HEK293 (cell line): ENCODE measurements around the gene PGBD5.

Source experiments
- GLIS2 ChIP-seq: fragments of 450-650 bp; formaldehyde crosslinking; IDR thresholded peaks from 2 replicates; pipeline ENCODE4 v1.5.1; 2016; ENCODE audit warnings: missing biosample characterization, missing genetic modification characterization
- HIC1 ChIP-seq: fragments of 450-650 bp; formaldehyde crosslinking; IDR thresholded peaks from 2 replicates; pipeline ENCODE4 v1.5.1; 2016; ENCODE audit warnings: missing biosample characterization, missing genetic modification characterization
- PBX3 ChIP-seq: sonication (generic); formaldehyde crosslinking; IDR thresholded peaks from 2 replicates; pipeline ENCODE4 v1.8.1; 2022; ENCODE audit warnings: mild to moderate bottlenecking, moderate library complexity, missing genetic modification reagents
- PRDM1 ChIP-seq: fragments of 450-650 bp; formaldehyde crosslinking; IDR thresholded peaks from 2 replicates; pipeline ENCODE4; 2016; ENCODE audit warnings: missing biosample characterization, missing genetic modification characterization
- PRDM6 ChIP-seq: fragments of 450-650 bp; formaldehyde crosslinking; IDR thresholded peaks from 2 replicates; pipeline ENCODE4 v1.5.1; 2017; ENCODE audit warnings: missing biosample characterization, missing genetic modification characterization
- SP7 ChIP-seq: fragments of 450-650 bp; formaldehyde crosslinking; IDR thresholded peaks from 2 replicates; pipeline ENCODE4 v1.5.1; 2016; ENCODE audit warnings: missing biosample characterization, missing genetic modification characterization
- ZBTB17 ChIP-seq: fragments of 450-650 bp; formaldehyde crosslinking; IDR thresholded peaks from 2 replicates; pipeline ENCODE4 v1.5.1; 2016; ENCODE audit warnings: missing biosample characterization, missing genetic modification characterization
- ZBTB21 ChIP-seq: fragments of 450-650 bp; formaldehyde crosslinking; IDR thresholded peaks from 2 replicates; pipeline ENCODE4 v1.5.1; 2017; ENCODE audit warnings: missing biosample characterization, missing genetic modification characterization
- ZBTB26 ChIP-seq: fragments of 450-650 bp; formaldehyde crosslinking; optimal IDR thresholded peaks from 2 replicates; pipeline ENCODE3; 2016; ENCODE audit warnings: missing biosample characterization, mild to moderate bottlenecking, missing genetic modification characterization
- ZEB2 ChIP-seq: fragments of 450-650 bp; formaldehyde crosslinking; IDR thresholded peaks from 2 replicates; pipeline ENCODE4 v1.5.1; 2016; ENCODE audit warnings: missing biosample characterization, missing genetic modification characterization
- ZFHX2 ChIP-seq: fragments of 450-650 bp; formaldehyde crosslinking; conservative IDR thresholded peaks from 2 replicates; pipeline ENCODE4 v1.5.1; 2016; ENCODE audit warnings: missing biosample characterization, missing genetic modification characterization
- ZFP3 ChIP-seq: fragments of 450-650 bp; formaldehyde crosslinking; IDR thresholded peaks from 2 replicates; pipeline ENCODE4 v1.5.1; 2016; ENCODE audit warnings: low read depth, missing biosample characterization, missing genetic modification characterization
- ZFP37 ChIP-seq: fragments of 450-650 bp; formaldehyde crosslinking; IDR thresholded peaks from 2 replicates; pipeline ENCODE4 v1.5.1; 2016; ENCODE audit warnings: missing biosample characterization, missing genetic modification characterization
- ZFP69B ChIP-seq: fragments of 450-650 bp; formaldehyde crosslinking; IDR thresholded peaks from 2 replicates; pipeline ENCODE4 v1.5.1; 2016; ENCODE audit warnings: missing biosample characterization, missing genetic modification characterization
- ZNF155 ChIP-seq: fragments of 450-650 bp; formaldehyde crosslinking; IDR thresholded peaks from 2 replicates; pipeline ENCODE4 v1.5.1; 2016; ENCODE audit warnings: missing biosample characterization, missing genetic modification characterization
- ZNF2 ChIP-seq: fragments of 450-650 bp; formaldehyde crosslinking; IDR thresholded peaks from 2 replicates; pipeline ENCODE4 v1.5.1; 2016; ENCODE audit warnings: missing biosample characterization, missing genetic modification characterization
- ZNF24 ChIP-seq: fragments of 450-650 bp; formaldehyde crosslinking; IDR thresholded peaks from 2 replicates; pipeline ENCODE4 v1.5.1; 2016; ENCODE audit warnings: missing biosample characterization, missing genetic modification characterization
- ZNF248 ChIP-seq: fragments of 450-650 bp; formaldehyde crosslinking; IDR thresholded peaks from 2 replicates; pipeline ENCODE4 v1.5.1; 2017; ENCODE audit warnings: missing biosample characterization, missing genetic modification characterization
- ZNF366 ChIP-seq: fragments of 450-650 bp; formaldehyde crosslinking; conservative IDR thresholded peaks from 2 replicates; pipeline ENCODE4 v1.5.1; 2016; ENCODE audit warnings: missing biosample characterization, missing genetic modification characterization
- ZNF391 ChIP-seq: fragments of 450-650 bp; formaldehyde crosslinking; IDR thresholded peaks from 2 replicates; pipeline ENCODE4 v1.5.1; 2016; ENCODE audit warnings: low read depth, missing biosample characterization, missing genetic modification characterization, borderline replicate concordance
- ZNF501 ChIP-seq: fragments of 450-650 bp; formaldehyde crosslinking; IDR thresholded peaks from 2 replicates; pipeline ENCODE4 v1.5.1; 2016; ENCODE audit warnings: missing biosample characterization, missing genetic modification characterization
- ZNF518A ChIP-seq: fragments of 450-650 bp; formaldehyde crosslinking; conservative IDR thresholded peaks from 2 replicates; pipeline ENCODE4 v1.5.1; 2016; ENCODE audit warnings: low read depth, missing biosample characterization, missing genetic modification characterization
- ZNF530 ChIP-seq: fragments of 450-650 bp; formaldehyde crosslinking; IDR thresholded peaks from 2 replicates; pipeline ENCODE4 v1.5.1; 2016; ENCODE audit warnings: low read depth, missing biosample characterization, missing genetic modification characterization
- ZNF558 ChIP-seq: fragments of 450-650 bp; formaldehyde crosslinking; IDR thresholded peaks from 2 replicates; pipeline ENCODE4 v1.5.1; 2016; ENCODE audit warnings: missing biosample characterization, missing genetic modification characterization
- ZNF629 ChIP-seq: fragments of 450-650 bp; formaldehyde crosslinking; IDR thresholded peaks from 2 replicates; pipeline ENCODE4 v1.5.1; 2017; ENCODE audit warnings: missing biosample characterization, missing genetic modification characterization
- ZNF660 ChIP-seq: fragments of 450-650 bp; IDR thresholded peaks from 2 replicates; pipeline ENCODE4 v1.5.1; 2018; ENCODE audit warnings: missing biosample characterization, mild to moderate bottlenecking, missing genetic modification characterization
- ZNF837 ChIP-seq: fragments of 450-650 bp; formaldehyde crosslinking; IDR thresholded peaks from 2 replicates; pipeline ENCODE4 v1.5.1; 2016; ENCODE audit warnings: missing biosample characterization, missing genetic modification characterization
- ZSCAN23 ChIP-seq: fragments of 450-650 bp; formaldehyde crosslinking; IDR thresholded peaks from 2 replicates; pipeline ENCODE4 v1.5.1; 2016; ENCODE audit warnings: missing biosample characterization, missing genetic modification characterization
- ZSCAN5A ChIP-seq: fragments of 450-650 bp; formaldehyde crosslinking; IDR thresholded peaks from 2 replicates; pipeline ENCODE4 v1.5.1; 2016; ENCODE audit warnings: missing biosample characterization, missing genetic modification characterization

The PGBD5 gene

GRCh38 chr1:230459465-230459864 lies 33.3 kb upstream of the PGBD5 start (continued):
- no peak for TF ChIP-seq ZNF155 (tag by site-specific recombination)
- peak; percentile 50; the same call in 1 of the 2 replicates for TF ChIP-seq ZNF501
- TF ChIP-seq GLIS2: no peak
- peak; percentile 83; the same call in 1 of the 2 replicates for TF ChIP-seq ZNF558 (tag by site-specific recombination)
- TF ChIP-seq ZNF24 (tag by site-specific recombination): peak; percentile 85
- TF ChIP-seq ZFP69B (tag by site-specific recombination): peak; percentile 14; the same call in 1 of the 2 replicates
- 0 out of 2 replicates have a peak, but pooled peaks have one; percentile 39 for TF ChIP-seq ZNF2 (tag by site-specific recombination)
- peak; percentile 78 for TF ChIP-seq PRDM1 (tag by site-specific recombination)
- no peak for TF ChIP-seq ZNF530 (tag by site-specific recombination)
- TF ChIP-seq ZBTB17 (tag by site-specific recombination): peak; percentile 85
- no peak for TF ChIP-seq ZSCAN5A (tag by site-specific recombination)
- peak; percentile 97 for TF ChIP-seq ZNF660 (tag by site-specific recombination)
- no peak for TF ChIP-seq ZNF248 (tag by site-specific recombination)
- peak; percentile 91 for TF ChIP-seq ZNF366
- peak; percentile 74; the same call in 1 of the 2 replicates for TF ChIP-seq ZNF391 (tag by site-specific recombination)
- TF ChIP-seq HIC1 (tag by site-specific recombination): peak; percentile 91
- peak; percentile 47 for TF ChIP-seq ZNF518A (tag by site-specific recombination)
- peak; percentile 43; the same call in 1 of the 2 replicates for TF ChIP-seq ZFP3 (tag by site-specific recombination)
- no peak for TF ChIP-seq ZNF837 (tag by site-specific recombination)
- no peak for TF ChIP-seq PBX3 (CRISPR knock-in tag)
- no peak for TF ChIP-seq ZBTB26 (tag by site-specific recombination)
- peak; percentile 96 for TF ChIP-seq ZBTB21
- TF ChIP-seq SP7 (tag by site-specific recombination): peak; percentile 82
- TF ChIP-seq ZSCAN23 (tag by site-specific recombination): 0 out of 2 replicates have a peak, but pooled peaks have one; percentile 51
- peak; percentile 95 for TF ChIP-seq ZEB2 (tag by site-specific recombination)
- no peak for TF ChIP-seq ZFHX2 (tag by site-specific recombination)
- peak; percentile 91 for TF ChIP-seq PRDM6 (tag by site-specific recombination)
- no peak for TF ChIP-seq ZFP37 (tag by site-specific recombination)
- TF ChIP-seq ZNF629 (tag by site-specific recombination): peak; percentile 99
